Mesendoderm (in vitro differentiated cells): ENCODE results near the gene TMEM43.
A peak's percentile ranks its signal among the peaks of the same experiment; 100 is the strongest.

Experiments used
- DNase-seq: peaks from one replicate; pipeline ENCODE4 v3.0.0; 2013
- H2AK5ac ChIP-seq: 2 replicates; pipeline ENCODE4 v1.6.1; 2013; ENCODE audit warnings: low read length, inconsistent platforms
- H2BK120ac ChIP-seq: 2 replicates; pipeline ENCODE4 v1.6.1; 2013; ENCODE audit warnings: low read depth, mild to moderate bottlenecking, low read length, moderate library complexity, mixed read lengths
- H2BK15ac ChIP-seq: replicated peaks from 2 replicates; pipeline ENCODE4 v1.6.1; 2013; ENCODE audit warnings: low read depth, mild to moderate bottlenecking, moderate library complexity
- H2BK5ac ChIP-seq: 2 replicates; pipeline ENCODE4 v1.6.1; 2013; ENCODE audit warnings: low read length, inconsistent platforms
- H3K18ac ChIP-seq: 2 replicates; pipeline ENCODE4 v1.6.1; 2013; ENCODE audit warnings: mild to moderate bottlenecking, low read length, mixed read lengths
- H3K23ac ChIP-seq: one replicate; pipeline ENCODE4 v1.6.1; 2013; ENCODE audit warnings: low read length
- H3K27ac ChIP-seq: 2 replicates; pipeline ENCODE4 v1.5.1; 2013; ENCODE audit warnings: low read depth, mild to moderate bottlenecking, inconsistent platforms, low read length, moderate library complexity
- H3K27me3 ChIP-seq: 2 replicates; pipeline ENCODE4 v1.6.1; 2013; ENCODE audit warnings: low read length, control low read depth, mild to moderate bottlenecking, inconsistent platforms; ENCODE audit not compliant: insufficient read depth, poor library complexity
- H3K36me3 ChIP-seq: 2 replicates; pipeline ENCODE4 v1.6.1; 2013; ENCODE audit warnings: low read length, inconsistent platforms; ENCODE audit not compliant: control insufficient read depth, insufficient read depth
- H3K4ac ChIP-seq: one replicate; pipeline ENCODE4 v1.6.1; 2013; ENCODE audit warnings: low read depth, mild to moderate bottlenecking, low read length, moderate library complexity
- H3K4me1 ChIP-seq: 2 replicates; pipeline ENCODE4 v1.6.1; 2013; ENCODE audit warnings: low read depth, low read length, inconsistent platforms; ENCODE audit not compliant: control insufficient read depth
- H3K4me2 ChIP-seq: 2 replicates; pipeline ENCODE4 v1.6.1; 2013; ENCODE audit warnings: low read length
- H3K4me3 ChIP-seq: 2 replicates; pipeline ENCODE4 v1.5.1; 2013; ENCODE audit warnings: mild to moderate bottlenecking, low read length
- H3K56ac ChIP-seq: one replicate; pipeline ENCODE4 v1.6.1; 2013; ENCODE audit warnings: low read length
- H3K79me1 ChIP-seq: 2 replicates; pipeline ENCODE4 v1.6.1; 2013; ENCODE audit warnings: low read length, inconsistent platforms
- H3K79me2 ChIP-seq: 2 replicates; pipeline ENCODE4 v1.6.1; 2013; ENCODE audit warnings: mild to moderate bottlenecking, low read length; ENCODE audit not compliant: control insufficient read depth, insufficient read depth
- H3K9ac ChIP-seq: 2 replicates; pipeline ENCODE4 v1.6.1; 2013; ENCODE audit warnings: low read length, inconsistent platforms
- H4K5ac ChIP-seq: one replicate; pipeline ENCODE4 v1.6.1; 2013; ENCODE audit warnings: low read length
- H4K8ac ChIP-seq: one replicate; pipeline ENCODE4 v1.6.1; 2013; ENCODE audit warnings: low read depth, mild to moderate bottlenecking, control low read depth, low read length, moderate library complexity
- WGBS: extraction: QIAGEN DNeasy Blood & Tissue Kit; methylation state at CpG from one replicate; pipeline ENCODE4 v1.1.7; 2013; ENCODE audit warnings: low lambda C conversion rate, missing lambda C conversion rate; ENCODE audit not compliant: insufficient coverage; ENCODE audit errors: extremely low coverage; 5-methylcytosine and 5-hydroxymethylcytosine counted together

The TMEM43 gene

GRCh38 chr3:14177580-14178246 is 52.9 kb downstream of the TMEM43 start:
- no peak for DNase-seq
- H2BK120ac ChIP-seq = no peak overlapping the region
- H3K9ac ChIP-seq = peak overlapping the region; percentile 95
- peak overlapping the region; percentile 75 for H4K5ac ChIP-seq
- peaks cover 22% of the 10 kb centered on the region for H3K79me2 ChIP-seq
- H3K36me3 ChIP-seq = no peaks in the 10 kb centered on the region
- H3K4me2 ChIP-seq = peak overlapping the region; percentile 98
- H2BK5ac ChIP-seq = peak overlapping the region; percentile 56
- H3K4me1 ChIP-seq = peaks cover 5% of the 10 kb centered on the region
- peak overlapping the region; percentile 54 for H2AK5ac ChIP-seq
- peak overlapping the region; percentile 97 for H3K56ac ChIP-seq
- peak overlapping the region; percentile 7 for H3K4ac ChIP-seq
- peak overlapping the region; percentile 51 for H3K18ac ChIP-seq
- no peak overlapping the region for H3K27ac ChIP-seq
- H4K8ac ChIP-seq = peak overlapping the region; percentile 5
- no CpG with 5 or more reads among the region's 10 CpGs for WGBS
- no peak overlapping the region for H2BK15ac ChIP-seq
- peak overlapping the region; percentile 94 for H3K4me3 ChIP-seq
- peak overlapping the region; percentile 90 for H3K23ac ChIP-seq
- H3K79me1 ChIP-seq = peaks cover 18% of the 10 kb centered on the region
- H3K27me3 ChIP-seq = no peaks in the 10 kb centered on the region

GRCh38 chr3:14178247-14179113 is 53.6 kb downstream of the TMEM43 start, which contains the start of the genes LSM3 and XPC:
Gene LSM3 (plus strand): TSS chr3:14178817. CDS start chr3:14178861, 44 bp downstream.
Gene XPC (minus strand): TSS chr3:14178601. CDS start chr3:14178568, 33 bp downstream.
- peak within 1 kb of the TSS; percentile 70 for H3K18ac ChIP-seq

GRCh38 chr3:14179114-14179465 is 54.2 kb downstream of the TMEM43 start:
- Histone ChIP-seq H3K23ac (no peak overlapping the region), H3K36me3 (peaks cover 2% of the 10 kb centered on the region), H3K4me3 (peak overlapping the region; percentile 99), H3K4ac (no peak overlapping the region), H3K18ac (peak overlapping the region; percentile 70), H2BK120ac (no peak overlapping the region), H3K79me2 (peaks cover 22% of the 10 kb centered on the region), H3K4me1 (peaks cover 5% of the 10 kb centered on the region), H3K9ac (peak overlapping the region; percentile 99), H3K27ac (no peak overlapping the region), H4K5ac (no peak overlapping the region), H2BK15ac (no peak overlapping the region), H2BK5ac (no peak overlapping the region), H4K8ac (no peak overlapping the region), H3K4me2 (peak overlapping the region; percentile 76), H3K27me3 (no peaks in the 10 kb centered on the region), H3K56ac (peak overlapping the region; percentile 97), H3K79me1 (peaks cover 18% of the 10 kb centered on the region), H2AK5ac (no peak overlapping the region)
- DNase-seq = no peak
- WGBS = no CpG with 5 or more reads among the region's 3 CpGs

More at GRCh38 chr3:14178247-14179113, 53.6 kb downstream of the TMEM43 start, which contains the start of the genes LSM3 and XPC:
- peak; percentile 99 for DNase-seq
- Histone ChIP-seq H3K4me3 (peak within 1 kb of the TSS; percentile 99), H3K56ac (peak within 1 kb of the TSS; percentile 97), H3K4me2 (peak within 1 kb of the TSS; percentile 98), H3K27ac (peak within 1 kb of the TSS; percentile 73), H4K5ac (peak within 1 kb of the TSS; percentile 92), H3K23ac (peak within 1 kb of the TSS; percentile 90), H2BK120ac (peak within 1 kb of the TSS; percentile 28), H3K79me2 (peaks cover 22% of the 10 kb centered on the region), H3K36me3 (no peaks in the 10 kb centered on the region), H3K9ac (peak within 1 kb of the TSS; percentile 99), H3K4ac (peak within 1 kb of the TSS; percentile 7), H2BK5ac (peak within 1 kb of the TSS; percentile 87), H3K79me1 (peaks cover 18% of the 10 kb centered on the region), H2AK5ac (peak within 1 kb of the TSS; percentile 54), H4K8ac (peak within 1 kb of the TSS; percentile 98), H3K27me3 (no peaks in the 10 kb centered on the region), H3K4me1 (peaks cover 5% of the 10 kb centered on the region), H2BK15ac (no peak within 1 kb of the TSS)
- no CpG with 5 or more reads among the region's 78 CpGs for WGBS

GRCh38 chr3:14179795-14180194 is 54.9 kb downstream of the TMEM43 start:
- Histone ChIP-seq H2BK5ac (no peak overlapping the region), H2BK15ac (no peak overlapping the region), H3K79me2 (peaks cover 22% of the 10 kb centered on the region), H3K36me3 (peaks cover 2% of the 10 kb centered on the region), H3K27me3 (no peaks in the 10 kb centered on the region), H3K23ac (no peak overlapping the region), H3K9ac (peak overlapping the region; percentile 99), H3K4me2 (peak overlapping the region; percentile 76), H2BK120ac (peak overlapping the region; percentile 28), H4K5ac (no peak overlapping the region), H2AK5ac (no peak overlapping the region), H3K27ac (no peak overlapping the region), H3K56ac (no peak overlapping the region), H4K8ac (no peak overlapping the region), H3K4ac (no peak overlapping the region), H3K79me1 (peaks cover 18% of the 10 kb centered on the region), H3K4me3 (no peak overlapping the region), H3K18ac (no peak overlapping the region), H3K4me1 (peaks cover 5% of the 10 kb centered on the region)
- WGBS = no CpG with 5 or more reads among the region's 1 CpG
- no peak for DNase-seq

GRCh38 chr3:14181253-14181652 is 56.4 kb downstream of the TMEM43 start:
- no peak overlapping the region for H3K18ac ChIP-seq
- no peak overlapping the region for H4K8ac ChIP-seq
- H3K27ac ChIP-seq = no peak overlapping the region
- no peak overlapping the region for H3K9ac ChIP-seq
- no peak for DNase-seq
- no peak overlapping the region for H3K4me2 ChIP-seq
- no peak overlapping the region for H2BK5ac ChIP-seq
- H3K79me1 ChIP-seq = peaks cover 15% of the 10 kb centered on the region
- H3K23ac ChIP-seq = no peak overlapping the region
- H3K36me3 ChIP-seq = peaks cover 5% of the 10 kb centered on the region
- H3K4ac ChIP-seq = no peak overlapping the region
- no peak overlapping the region for H3K56ac ChIP-seq
- H3K4me1 ChIP-seq = peaks cover 5% of the 10 kb centered on the region
- no peak overlapping the region for H2BK120ac ChIP-seq
- no CpG with 5 or more reads among the region's 3 CpGs for WGBS
- no peaks in the 10 kb centered on the region for H3K27me3 ChIP-seq
- H4K5ac ChIP-seq = no peak overlapping the region
- H3K4me3 ChIP-seq = no peak overlapping the region
- peaks cover 20% of the 10 kb centered on the region for H3K79me2 ChIP-seq
- H2BK15ac ChIP-seq = no peak overlapping the region
- no peak overlapping the region for H2AK5ac ChIP-seq
